ENCODE data around the gene FUT3. TPM values are rescaled to one million over a fixed set of nuclear protein-coding genes. Genes with fewer than 3 reads are reported as not detected.

FUT3 gene
- total and polyA plus RNA-seq, 9 of the 15 experiments (the other 6 are each of a cell fraction or from before 2014, with no cell fraction given): 0.09 TPM; not detected in 8

DNA sequence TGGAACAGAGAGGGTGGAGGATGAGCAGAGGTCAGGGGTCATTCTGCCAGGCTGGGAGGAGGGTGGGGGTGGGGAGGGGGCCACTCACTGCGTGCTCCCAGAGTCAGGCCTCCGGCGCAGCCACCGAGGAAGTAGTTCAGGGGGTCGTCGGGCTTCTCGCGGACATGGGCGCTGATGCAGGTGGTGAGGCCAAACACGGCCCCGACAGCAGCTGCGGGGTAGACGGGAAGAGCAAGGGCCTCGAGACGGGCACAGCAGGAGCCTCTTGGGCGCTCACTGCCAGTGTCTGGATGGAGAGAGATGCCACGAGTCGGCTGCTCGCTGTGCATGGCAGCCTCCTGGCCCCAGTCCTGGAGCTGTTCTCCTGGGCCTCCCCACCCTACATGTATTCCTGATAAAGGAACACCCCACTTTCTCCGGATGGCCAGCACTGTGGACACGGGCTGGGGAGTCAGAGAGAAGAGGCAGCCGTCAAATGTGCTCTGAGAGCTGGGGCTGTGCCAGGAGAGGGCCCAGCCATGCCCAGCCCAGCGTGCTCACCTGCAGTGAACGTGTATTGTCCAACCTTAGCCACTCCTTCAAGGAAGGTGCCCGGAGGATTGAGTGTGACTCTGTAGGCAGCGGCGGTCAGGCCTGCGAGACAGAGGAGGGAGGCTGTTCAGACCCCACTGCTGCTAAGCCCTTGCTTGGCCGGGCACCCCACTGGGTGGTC, 45.3 kb upstream of the FUT3 start:
- BruUV-seq (replicated peaks): no TSS peak
- Histone ChIP-seq H3K4me1 (replicated peaks in 1 of 2; ENCODE audit: control insufficient read depth in 2 of 2, insufficient read depth in 2 of 2, low read length in 2 of 2) (peaks cover 16 to 61% of the 10 kb centered on the region in 2 experiments), H3K4me3 (no peak overlapping the region), H3K79me2 (ENCODE audit: control insufficient read depth, insufficient read depth, low read length) (peaks cover 26% of the 10 kb centered on the region), H3K9me3 (replicated peaks; ENCODE audit: control insufficient read depth, insufficient read depth, low read depth, low read length) (no peaks in the 10 kb centered on the region), H2AFZ (ENCODE audit: low read depth, low read length) (no peak overlapping the region), H3K27ac (ENCODE audit: extremely low read depth, low read depth, low read length) (no peak overlapping the region), H4K20me1 (replicated peaks; ENCODE audit: control insufficient read depth, insufficient read depth, low read length) (peaks cover 39% of the 10 kb centered on the region), H3K36me3 (ENCODE audit: control insufficient read depth, insufficient read depth, low read length) (peaks cover 51% of the 10 kb centered on the region; the same call in 2 of the 3 replicates), H3K9me1 (ENCODE audit: control insufficient read depth, insufficient read depth, low read length) (peaks cover 5% of the 10 kb centered on the region), H3K4me2 (ENCODE audit: insufficient read depth, low read length) (no peak overlapping the region), H3K27me3 (ENCODE audit: control insufficient read depth in 2 of 2, insufficient read depth in 2 of 2, low read length in 2 of 2) (no peaks in the 10 kb centered on the region), H3K9ac (ENCODE audit: insufficient read depth in 1 of 2, low read depth in 2 of 2, low read length in 2 of 2) (peak overlapping the region in 1 of 2 experiments; percentile 55; a peak in 2 of 4 replicates)
- TF ChIP-seq ZNF274 (IDR thresholded peaks at IDR 0.05; ENCODE audit: borderline replicate concordance, low read depth, low read length): no peak
- TF ChIP-seq ZNF217 (CRISPR knock-in tag; IDR thresholded peaks at IDR 0.05): no peak
- no peak for TF ChIP-seq NR2C2 (CRISPR knock-in tag; IDR thresholded peaks at IDR 0.05)
- TF ChIP-seq NR2C2 (tag; IDR thresholded peaks at IDR 0.05): 0 out of 2 replicates have a peak, but pooled peaks have one; percentile 27
- ATAC-seq: no peak
- no peak for FAIRE-seq
- WGBS (ENCODE audit: insufficient coverage, low coverage, missing lambda C conversion rate): 88% methylated on average over 20 of the region's 29 CpGs
- CTCF ChIA-PET (ENCODE audit: low intra/inter-chr PET ratio): no interaction called here
- intact Hi-C loops (cut with micrococcal nuclease): no loop called here
- in situ Hi-C loops (cut with MboI): no loop called here
- POLR2A ChIA-PET: interaction anchor here (1.0 to 1.5 kb wide), 2 partner anchors 69 to 93 kb away, joined by 3 to 4 read pairs; no protein-coding TSS in a partner anchor
- DNase-seq (ENCODE audit: extremely low read depth in 1 of 4, low spot score in 3 of 4): no peak

DNA sequence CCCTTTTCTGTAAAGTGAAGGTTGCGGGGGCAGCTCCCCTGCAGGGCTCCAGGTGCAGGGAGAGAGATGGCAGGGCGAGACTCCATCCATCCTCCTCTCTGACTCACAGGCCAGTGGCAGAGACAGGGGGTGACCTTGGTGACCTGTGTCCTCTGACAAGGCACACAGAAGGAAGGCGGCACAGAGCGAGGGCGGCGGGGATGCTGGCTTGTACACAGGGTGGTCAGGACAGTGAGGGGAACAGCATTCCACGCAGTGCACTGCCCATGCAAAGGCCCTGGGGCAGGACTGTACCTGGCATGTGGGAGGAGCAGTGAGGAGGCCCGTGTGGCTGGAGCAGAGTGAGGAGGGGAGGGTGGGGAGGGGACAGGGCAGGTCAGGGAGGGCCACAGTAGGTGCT, 44.6 kb upstream of the FUT3 start:
- BruUV-seq (replicated peaks): no TSS peak
- Histone ChIP-seq H3K9me3 (replicated peaks; ENCODE audit: control insufficient read depth, insufficient read depth, low read depth, low read length) (no peaks in the 10 kb centered on the region), H4K20me1 (replicated peaks; ENCODE audit: control insufficient read depth, insufficient read depth, low read length) (peaks cover 39% of the 10 kb centered on the region), H3K4me1 (replicated peaks in 1 of 2; ENCODE audit: control insufficient read depth in 2 of 2, insufficient read depth in 2 of 2, low read length in 2 of 2) (peaks cover 16 to 64% of the 10 kb centered on the region in 2 experiments), H3K9me1 (ENCODE audit: control insufficient read depth, insufficient read depth, low read length) (peaks cover 5% of the 10 kb centered on the region), H3K36me3 (ENCODE audit: control insufficient read depth, insufficient read depth, low read length) (peaks cover 44% of the 10 kb centered on the region; the same call in 2 of the 3 replicates), H3K9ac (ENCODE audit: insufficient read depth in 1 of 2, low read depth in 2 of 2, low read length in 2 of 2) (peak overlapping the region in 1 of 2 experiments; percentile 86; a peak in 2 of 4 replicates), H3K27ac (ENCODE audit: extremely low read depth, low read depth, low read length) (no peak overlapping the region), H3K79me2 (ENCODE audit: control insufficient read depth, insufficient read depth, low read length) (peaks cover 20% of the 10 kb centered on the region), H3K4me2 (ENCODE audit: insufficient read depth, low read length) (no peak overlapping the region), H3K27me3 (ENCODE audit: control insufficient read depth in 2 of 2, insufficient read depth in 2 of 2, low read length in 2 of 2) (no peaks in the 10 kb centered on the region), H2AFZ (ENCODE audit: low read depth, low read length) (no peak overlapping the region), H3K4me3 (no peak overlapping the region)
- CTCF ChIA-PET (ENCODE audit: low intra/inter-chr PET ratio): no interaction called here
- FAIRE-seq (no peak), DNase-seq (ENCODE audit: extremely low read depth in 1 of 4, low spot score in 3 of 4) (no peak), ATAC-seq (no peak)
- no peak for TF ChIP-seq NFRKB (IDR thresholded peaks at IDR 0.05; ENCODE audit: low read depth)
- TF ChIP-seq RBFOX2 (IDR thresholded peaks at IDR 0.05; ENCODE audit: low read depth, low read length): peak; percentile 2; the same call in 1 of the 2 replicates
- TF ChIP-seq RBM25 (IDR thresholded peaks at IDR 0.05; ENCODE audit: low read depth, low read length, severe bottlenecking): peak; percentile 14
- POLR2A ChIA-PET: interaction anchor here (1.0 to 1.1 kb wide), 2 partner anchors 8 to 68 kb away, joined by 4 read pairs; partner anchors contain the start of gene VMAC
- 80% methylated on average over 3 of the region's 8 CpGs for WGBS (ENCODE audit: insufficient coverage, low coverage, missing lambda C conversion rate)
- in situ Hi-C loops (cut with MboI): no loop called here
- intact Hi-C loops (cut with micrococcal nuclease): no loop called here

Data from K562 (cell line).